GM10248 (cell line): ENCODE results near the gene MSS51.

Source experiments
- CTCF ChIA-PET: fragments of 300-600 bp; sonication (Branson Sonifier 250); formaldehyde crosslinking; extraction: SDS; loops from one replicate; lab custom pipeline; 2021; ENCODE audit warnings: antibody characterized with exemption; lab: Yijun Ruan, JAX
- POLR2A ChIA-PET: fragments of 350-650 bp; sonication (Branson Sonifier 250); formaldehyde crosslinking; extraction: SDS; loops from one replicate; lab custom pipeline; 2020; ENCODE audit warnings: antibody characterized with exemption; lab: Yijun Ruan, JAX
- DNase-seq: peaks from one replicate; pipeline ENCODE4 v3.0.0; 2012; ENCODE audit errors: extremely low spot score
- CTCF ChIP-seq: IDR thresholded peaks from 2 replicates; pipeline ENCODE4 v1.5.1; 2012; ENCODE audit warnings: mild to moderate bottlenecking, low read depth; ENCODE audit errors: extremely low read depth, missing control alignments, control extremely low read depth

The MSS51 gene

GRCh38 chr10:73465978-73466726 lies 32.8 kb upstream of the MSS51 start:
- no peak for DNase-seq
- ChIA-PET POLR2A (no interaction called here), CTCF (no interaction called here)
- no peak for TF ChIP-seq CTCF

GRCh38 chr10:73460897-73461296 lies 27.5 kb upstream of the MSS51 start:
- ChIA-PET POLR2A (interaction anchor here (0.6 kb wide), 1 partner anchor 191 kb away, joined by 7 read pairs; no protein-coding TSS in a partner anchor), CTCF (no interaction called here)

GRCh38 chr10:73459683-73460314 lies 26.4 kb upstream of the MSS51 start:
- ChIA-PET POLR2A (interaction anchor here (0.6 kb wide), 1 partner anchor 49 kb away, joined by 4 read pairs; no protein-coding TSS in a partner anchor), CTCF (interaction anchor here (2.2 kb wide), 1 partner anchor 10 kb away, joined by 10 read pairs; no protein-coding TSS in a partner anchor)
- DNase-seq, result no peak
- no peak for TF ChIP-seq CTCF

More at GRCh38 chr10:73460897-73461296, 27.5 kb upstream of the MSS51 start:
- no peak for TF ChIP-seq CTCF
- no peak for DNase-seq

- TF ChIP-seq CTCF, result no peak
- ChIA-PET CTCF (no interaction called here), POLR2A (interaction anchor here (0.6 kb wide), 1 partner anchor 27 kb away, joined by 5 read pairs; no protein-coding TSS in a partner anchor)
- DNase-seq, result no peak
These were observed 23.0 kb upstream of the MSS51 start for GRCh38 chr10:73456187-73456890.

- TF ChIP-seq CTCF, result no peak
- no peak for DNase-seq
- CTCF ChIA-PET, result interaction anchor here (1.9 kb wide), 1 partner anchor 9 kb away, joined by 5 read pairs; no protein-coding TSS in a partner anchor
- POLR2A ChIA-PET, result no interaction called here
These were observed 15.8 kb upstream of the MSS51 start for GRCh38 chr10:73449113-73449512.

GRCh38 chr10:73448384-73448783 lies 15.0 kb upstream of the MSS51 start:
- CTCF ChIA-PET, result interaction anchor here (1.9 kb wide), 1 partner anchor 10 kb away, joined by 5 read pairs; no protein-coding TSS in a partner anchor
- POLR2A ChIA-PET, result no interaction called here
- no peak for TF ChIP-seq CTCF
- no peak for DNase-seq
